Mesenchymal stem cell (in vitro differentiated cells and primary cell): ENCODE measurements around the gene OR4E2.

Source experiments
- DNase-seq: peaks from one replicate; pipeline ENCODE4 v3.0.0-alpha.2; 2013
- H2AFZ ChIP-seq: one replicate; pipeline ENCODE4 v1.6.1; 2013; ENCODE audit warnings: low read depth, mild to moderate bottlenecking, control low read depth, inconsistent platforms, low read length, moderate library complexity
- H2AK5ac ChIP-seq: 2 replicates; pipeline ENCODE4 v1.6.1; 2013; ENCODE audit warnings: low read length, moderate library complexity, mild to moderate bottlenecking, inconsistent platforms; ENCODE audit not compliant: severe bottlenecking
- H2BK120ac ChIP-seq: one replicate; pipeline ENCODE4 v1.6.1; 2013; ENCODE audit warnings: low read depth, mild to moderate bottlenecking, inconsistent platforms, low read length, moderate library complexity
- H2BK12ac ChIP-seq, 2 experiments: one replicate each; pipeline ENCODE4 v1.6.1; 2013; ENCODE audit warnings: inconsistent platforms in 2 of 2, low read length in 2 of 2, mild to moderate bottlenecking in 2 of 2, moderate library complexity in 2 of 2, control low read depth in 1 of 2
- H2BK15ac ChIP-seq: one replicate; pipeline ENCODE4 v1.6.1; 2013; ENCODE audit warnings: mild to moderate bottlenecking, low read depth, inconsistent platforms; ENCODE audit not compliant: poor library complexity, severe bottlenecking
- H2BK5ac ChIP-seq: 2 replicates; pipeline ENCODE4 v1.6.1; 2013; ENCODE audit warnings: low read depth, mild to moderate bottlenecking, low read length, control low read depth, inconsistent platforms; ENCODE audit not compliant: poor library complexity, severe bottlenecking
- H3K14ac ChIP-seq, 2 experiments: one replicate each; pipeline ENCODE4 v1.6.1; 2013; ENCODE audit warnings: inconsistent platforms in 2 of 2, low read length in 2 of 2, control low read depth in 1 of 2, mild to moderate bottlenecking in 1 of 2, moderate library complexity in 1 of 2
- H3K18ac ChIP-seq, 2 experiments: one replicate each; pipeline ENCODE4 v1.6.1; 2013; ENCODE audit warnings: inconsistent platforms in 2 of 2, low read length in 2 of 2, control low read depth in 1 of 2, low read depth in 1 of 2, mild to moderate bottlenecking in 1 of 2
- H3K23ac ChIP-seq, 2 experiments: one replicate each; pipeline ENCODE4 v1.6.1; 2013; ENCODE audit warnings: inconsistent platforms in 2 of 2, low read length in 2 of 2, mild to moderate bottlenecking in 2 of 2, moderate library complexity in 2 of 2, control low read depth in 1 of 2
- H3K27ac ChIP-seq: 2 replicates; pipeline ENCODE4 v1.5.1; 2013; ENCODE audit warnings: mild to moderate bottlenecking, moderate library complexity, low read length, control low read depth, inconsistent platforms; ENCODE audit not compliant: poor library complexity, severe bottlenecking
- H3K27me3 ChIP-seq, 2 experiments: 2 replicates each; pipeline versions ENCODE4 v1.6.1 to v1.7.0; 2013; ENCODE audit warnings: low read length in 2 of 2, mild to moderate bottlenecking in 2 of 2, moderate library complexity in 2 of 2, control low read depth in 1 of 2, inconsistent platforms in 1 of 2; ENCODE audit not compliant: control insufficient read depth in 1 of 2, insufficient read depth in 1 of 2
- H3K36me3 ChIP-seq, 2 experiments: 2 replicates each; pipeline versions ENCODE4 v1.6.1 to v1.7.0; 2013; ENCODE audit warnings: low read length in 2 of 2, control low read depth in 1 of 2, inconsistent platforms in 1 of 2, low read depth in 1 of 2, mild to moderate bottlenecking in 1 of 2; ENCODE audit not compliant: insufficient read depth in 2 of 2, control insufficient read depth in 1 of 2
- H3K4ac ChIP-seq, 2 experiments: one replicate each; pipeline ENCODE4 v1.6.1; 2013; ENCODE audit warnings: inconsistent platforms in 2 of 2, low read length in 2 of 2, mild to moderate bottlenecking in 2 of 2, moderate library complexity in 2 of 2, control low read depth in 1 of 2, low read depth in 1 of 2
- H3K4me1 ChIP-seq: 2 replicates; pipeline ENCODE4 v1.6.1; 2013; ENCODE audit warnings: low read depth, low read length, control low read depth; ENCODE audit not compliant: control insufficient read depth, insufficient read depth
- H3K4me2 ChIP-seq: 2 replicates; pipeline ENCODE4 v1.6.1; 2013; ENCODE audit warnings: low read length, mild to moderate bottlenecking, inconsistent platforms; ENCODE audit not compliant: poor library complexity, severe bottlenecking
- H3K4me3 ChIP-seq, 2 experiments: 2 replicates each; pipeline versions ENCODE4 v1.5.1 to v1.7.0; 2013; ENCODE audit warnings: low read length in 2 of 2, mild to moderate bottlenecking in 2 of 2, control low read depth in 1 of 2, low read depth in 1 of 2; ENCODE audit not compliant: insufficient read depth in 1 of 2
- H3K79me1 ChIP-seq: replicated peaks from 2 replicates; pipeline ENCODE4 v1.6.1; 2013; ENCODE audit warnings: mild to moderate bottlenecking, control low read depth, low read length, inconsistent platforms; ENCODE audit not compliant: poor library complexity, severe bottlenecking
- H3K9ac ChIP-seq: 2 replicates; pipeline ENCODE4 v1.7.0; 2013; ENCODE audit warnings: mild to moderate bottlenecking, low read length, moderate library complexity
- H3K9me3 ChIP-seq: 2 replicates; pipeline ENCODE4 v1.7.0; 2013; ENCODE audit warnings: mild to moderate bottlenecking, low read length; ENCODE audit not compliant: control insufficient read depth
- H4K8ac ChIP-seq: one replicate; pipeline ENCODE4 v1.6.1; 2013; ENCODE audit warnings: inconsistent platforms, mild to moderate bottlenecking, low read length, moderate library complexity
- H4K91ac ChIP-seq: one replicate; pipeline ENCODE4 v1.6.1; 2013; ENCODE audit warnings: mild to moderate bottlenecking, low read length, inconsistent platforms
- WGBS: methylation state at CpG from one replicate; pipeline ENCODE4 v1.1.7; 2013; ENCODE audit warnings: mixed read lengths; 5-methylcytosine and 5-hydroxymethylcytosine counted together

OR4E2 gene

DNA sequence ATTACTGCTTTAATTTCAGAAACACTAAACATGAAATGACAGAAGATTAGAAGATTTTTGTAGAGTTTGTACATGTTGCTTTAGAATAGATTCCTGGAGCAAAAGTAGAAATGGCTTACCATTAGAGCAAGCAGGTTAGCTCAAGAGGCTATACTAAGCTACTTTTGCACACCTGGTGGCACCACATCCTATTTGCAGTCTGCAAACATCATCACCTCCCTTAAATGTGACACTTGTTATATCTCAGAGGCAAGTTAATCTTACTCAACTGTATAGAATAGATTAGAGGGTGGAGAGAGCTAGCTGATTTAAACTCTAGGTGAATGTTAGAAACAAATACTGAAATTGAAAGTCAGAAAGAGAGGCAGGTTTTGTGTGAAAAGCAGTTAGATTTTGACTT, 50.7 kb downstream of the OR4E2 start:
- no peak overlapping the region for H3K4me2 ChIP-seq
- H3K27ac ChIP-seq, result no peak overlapping the region
- H3K27me3 ChIP-seq, result no peaks in the 10 kb centered on the region
- no peak overlapping the region for H3K4me3 ChIP-seq
- H4K8ac ChIP-seq, result no peak overlapping the region
- DNase-seq, result no peak
- H4K91ac ChIP-seq, result no peak overlapping the region
- no peak overlapping the region for H3K4ac ChIP-seq
- no peak overlapping the region for H2BK12ac ChIP-seq
- no peak overlapping the region for H3K18ac ChIP-seq
- H3K23ac ChIP-seq, result no peak overlapping the region
- no peak overlapping the region for H2BK120ac ChIP-seq
- H3K79me1 ChIP-seq, result no peaks in the 10 kb centered on the region
- no peak overlapping the region for H3K9ac ChIP-seq
- no peak overlapping the region for H2BK5ac ChIP-seq
- no peak overlapping the region for H3K14ac ChIP-seq
- H2BK15ac ChIP-seq, result no peak overlapping the region
- H2AFZ ChIP-seq, result no peak overlapping the region
- no peaks in the 10 kb centered on the region for H3K36me3 ChIP-seq
- H3K4me1 ChIP-seq, result no peaks in the 10 kb centered on the region
- no peak overlapping the region for H2AK5ac ChIP-seq
- peaks cover 12% of the 10 kb centered on the region for H3K9me3 ChIP-seq

DNA sequence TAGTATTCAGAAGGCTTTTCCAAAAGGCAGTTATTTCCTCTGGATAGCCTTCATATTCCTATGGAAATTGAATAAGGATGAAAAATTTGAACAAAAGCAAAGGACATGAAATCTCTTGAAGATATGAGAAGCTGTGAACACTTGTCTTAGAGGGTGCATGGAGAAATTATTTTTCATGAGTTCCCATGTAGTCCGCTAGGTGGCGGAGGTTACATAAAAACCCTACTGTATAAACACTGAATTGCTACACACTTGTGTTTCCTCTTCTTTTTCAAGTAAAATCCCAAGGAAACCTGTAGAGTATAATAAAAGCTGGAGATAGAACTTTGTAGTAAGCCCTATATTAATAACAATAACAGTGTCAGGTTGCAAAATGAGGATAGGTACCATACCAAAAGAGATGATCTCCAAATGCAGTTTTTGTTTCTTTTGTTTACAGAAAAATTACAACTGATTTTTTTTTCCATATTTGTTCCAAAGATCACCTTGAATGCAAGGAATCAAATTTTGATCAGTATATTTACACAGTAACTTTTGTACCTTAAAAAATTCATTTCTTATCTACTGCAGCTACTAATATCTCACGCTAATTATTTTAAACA, 57.8 kb downstream of the OR4E2 start:
- Histone ChIP-seq H3K4me1 (no peaks in the 10 kb centered on the region), H2BK15ac (no peak overlapping the region), H3K4ac (no peak overlapping the region), H3K36me3 (no peaks in the 10 kb centered on the region), H3K4me2 (no peak overlapping the region), H3K9me3 (peaks cover 3% of the 10 kb centered on the region), H3K18ac (no peak overlapping the region), H3K27ac (no peak overlapping the region), H2AFZ (no peak overlapping the region), H2BK120ac (no peak overlapping the region), H2AK5ac (no peak overlapping the region), H2BK12ac (no peak overlapping the region), H3K14ac (no peak overlapping the region), H4K91ac (no peak overlapping the region), H2BK5ac (no peak overlapping the region), H3K4me3 (no peak overlapping the region), H3K27me3 (no peaks in the 10 kb centered on the region), H3K9ac (no peak overlapping the region), H3K23ac (no peak overlapping the region), H4K8ac (no peak overlapping the region), H3K79me1 (no peaks in the 10 kb centered on the region)
- no CpG with 5 or more reads among the region's 3 CpGs for WGBS
- peak; percentile 65 for DNase-seq

DNA sequence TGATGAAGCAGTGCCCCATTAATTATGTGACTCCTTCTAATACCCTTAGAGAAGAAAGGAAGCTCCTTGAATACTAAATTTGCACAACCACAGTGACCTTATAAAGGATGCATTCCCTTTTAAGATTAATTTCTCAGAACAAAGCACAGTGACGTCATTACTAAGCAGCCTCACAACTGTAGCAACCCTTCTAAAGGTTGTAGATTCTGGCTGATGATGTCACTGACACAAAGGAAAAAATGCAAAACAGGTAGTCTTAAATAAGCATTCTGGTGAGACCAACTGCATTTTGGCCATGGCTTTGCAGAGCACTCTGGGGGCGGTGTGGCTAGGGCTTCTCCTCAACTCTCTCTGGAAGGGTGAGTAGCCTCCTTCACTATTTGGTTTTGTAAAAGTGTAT, 58.4 kb downstream of the OR4E2 start:
- Histone ChIP-seq H3K14ac (no peak overlapping the region), H2BK120ac (no peak overlapping the region), H2BK15ac (no peak overlapping the region), H2BK5ac (no peak overlapping the region), H3K9me3 (no peaks in the 10 kb centered on the region), H3K4me2 (no peak overlapping the region), H4K91ac (no peak overlapping the region), H3K27ac (no peak overlapping the region), H2AFZ (no peak overlapping the region), H4K8ac (no peak overlapping the region), H2AK5ac (no peak overlapping the region), H3K27me3 (no peaks in the 10 kb centered on the region), H3K9ac (no peak overlapping the region), H3K18ac (no peak overlapping the region), H3K36me3 (no peaks in the 10 kb centered on the region), H2BK12ac (no peak overlapping the region), H3K4me1 (no peaks in the 10 kb centered on the region), H3K79me1 (no peaks in the 10 kb centered on the region), H3K4me3 (no peak overlapping the region), H3K4ac (no peak overlapping the region), H3K23ac (no peak overlapping the region)
- 70% methylated on average over 2 of the region's 2 CpGs for WGBS
- no peak for DNase-seq

DNA sequence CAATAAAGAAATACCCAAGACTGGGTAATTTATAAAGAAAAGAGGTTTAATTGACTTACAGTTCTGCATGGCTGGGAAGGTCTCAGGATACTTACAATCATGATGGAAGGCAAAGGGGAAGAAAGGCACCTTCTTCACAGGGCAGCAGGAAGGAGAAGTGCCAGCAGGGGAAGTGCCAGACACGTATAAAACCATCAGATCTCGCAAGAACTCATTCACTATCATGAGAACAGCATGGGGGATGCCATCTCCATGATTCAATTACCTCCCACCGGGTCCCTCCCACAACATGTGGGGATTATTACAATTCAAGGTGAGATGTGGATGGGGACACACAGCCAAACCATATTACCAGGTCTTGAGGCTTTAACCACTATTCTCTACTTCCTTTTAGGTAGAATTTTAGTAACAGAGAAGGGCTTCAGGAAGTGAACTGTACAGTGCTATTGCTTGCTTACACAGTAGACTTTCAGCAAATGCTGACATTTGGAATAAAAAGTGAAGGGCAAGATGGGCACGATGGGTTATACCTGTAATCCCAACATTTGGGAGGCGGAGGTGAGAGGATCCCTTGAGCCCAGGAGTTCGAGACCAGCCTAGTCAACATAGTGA, 60.8 kb downstream of the OR4E2 start:
- no peak overlapping the region for H3K4ac ChIP-seq
- WGBS, result 52% methylated on average over 5 of the region's 6 CpGs

More for the DNA sequence above, 60.8 kb downstream of the OR4E2 start:
- Histone ChIP-seq H4K8ac (no peak overlapping the region), H3K4me1 (no peaks in the 10 kb centered on the region), H3K9ac (no peak overlapping the region), H3K14ac (no peak overlapping the region), H4K91ac (no peak overlapping the region), H3K4me2 (no peak overlapping the region), H2AFZ (no peak overlapping the region), H3K23ac (no peak overlapping the region), H3K79me1 (no peaks in the 10 kb centered on the region), H2AK5ac (no peak overlapping the region), H3K36me3 (no peaks in the 10 kb centered on the region), H3K18ac (no peak overlapping the region), H2BK15ac (no peak overlapping the region), H3K4me3 (no peak overlapping the region), H3K27ac (no peak overlapping the region), H3K9me3 (no peaks in the 10 kb centered on the region), H2BK120ac (no peak overlapping the region), H3K27me3 (peaks cover 0 to 3% of the 10 kb centered on the region in 2 experiments), H2BK12ac (no peak overlapping the region), H2BK5ac (no peak overlapping the region)
- no peak for DNase-seq
